Measurements from ENCODE around the gene EEF1AKMT4. TPM values are rescaled to one million over a fixed set of nuclear protein-coding genes. Genes with fewer than 3 reads are reported as not detected.

The EEF1AKMT4 gene
- total RNA-seq, 1 donor from 2014 or later, result 7.2 TPM

- Histone ChIP-seq H3K27ac (ENCODE audit: low read depth, low read length) (no peak overlapping the region), H4K20me1 (ENCODE audit: insufficient read depth, low read length) (peaks cover 9% of the 10 kb centered on the region), H3K36me3 (ENCODE audit: insufficient read depth, low read length) (no peaks in the 10 kb centered on the region), H2AFZ (ENCODE audit: low read depth, low read length) (no peak overlapping the region), H3K9me3 (ENCODE audit: insufficient read depth, low read depth, low read length) (no peaks in the 10 kb centered on the region), H3K27me3 (ENCODE audit: insufficient read depth, low read length) (peaks cover 44% of the 10 kb centered on the region), H3K4me1 (ENCODE audit: insufficient read depth, low read length) (peaks cover 13% of the 10 kb centered on the region), H3K4me2 (ENCODE audit: low read length) (no peak overlapping the region), H3K9ac (ENCODE audit: low read length) (no peak overlapping the region), H3K79me2 (ENCODE audit: insufficient read depth, low read length) (no peaks in the 10 kb centered on the region), H3K4me3 (ENCODE audit: insufficient read depth, low read depth, low read length) (no peak overlapping the region)
- H3K4me3 Mint-ChIP-seq (ENCODE audit: unreplicated experiment), result peak overlapping the region; percentile 23
- DNase-seq (ENCODE audit: low read depth), result no peak
- TF ChIP-seq CTCF (IDR thresholded peaks at IDR 0.05; ENCODE audit: insufficient read depth, low read depth, low read length), result peak; percentile 43
- no peak for TF ChIP-seq EZH2 (IDR thresholded peaks at IDR 0.05; ENCODE audit: insufficient read depth, low read length)
- H3K4me1 Mint-ChIP-seq (ENCODE audit: low read depth, unreplicated experiment), result peaks cover 7% of the 10 kb centered on the region
- peaks cover 56% of the 10 kb centered on the region for H3K27me3 Mint-ChIP-seq (ENCODE audit: low read depth, unreplicated experiment)
- no peak for FAIRE-seq
- no peaks in the 10 kb centered on the region for H3K36me3 Mint-ChIP-seq (ENCODE audit: low read depth, unreplicated experiment)
- H3K27ac Mint-ChIP-seq (ENCODE audit: unreplicated experiment), result no peak overlapping the region
- no peaks in the 10 kb centered on the region for H3K9me3 Mint-ChIP-seq (ENCODE audit: unreplicated experiment)
Observed at GRCh38 chr3:184227481-184227935, 22.0 kb upstream of the EEF1AKMT4 start.

GRCh38 chr3:184228376-184229137 lies 20.9 kb upstream of the EEF1AKMT4 start:
- H3K9ac ChIP-seq (ENCODE audit: low read length), result no peak overlapping the region
- no peaks in the 10 kb centered on the region for H3K79me2 ChIP-seq (ENCODE audit: insufficient read depth, low read length)
- peaks cover 47% of the 10 kb centered on the region for H3K27me3 ChIP-seq (ENCODE audit: insufficient read depth, low read length)
- TF ChIP-seq EZH2 (IDR thresholded peaks at IDR 0.05; ENCODE audit: insufficient read depth, low read length) (no peak), CTCF (IDR thresholded peaks at IDR 0.05; ENCODE audit: insufficient read depth, low read depth, low read length) (no peak)
- Mint-ChIP-seq H3K9me3 (ENCODE audit: unreplicated experiment) (no peaks in the 10 kb centered on the region), H3K4me3 (ENCODE audit: unreplicated experiment) (peak overlapping the region; percentile 20), H3K4me1 (ENCODE audit: low read depth, unreplicated experiment) (peaks cover 7% of the 10 kb centered on the region), H3K27ac (ENCODE audit: unreplicated experiment) (no peak overlapping the region), H3K27me3 (ENCODE audit: low read depth, unreplicated experiment) (peaks cover 61% of the 10 kb centered on the region), H3K36me3 (ENCODE audit: low read depth, unreplicated experiment) (no peaks in the 10 kb centered on the region)
- peak overlapping the region; percentile 83 for H3K4me2 ChIP-seq (ENCODE audit: low read length)
- peaks cover 13% of the 10 kb centered on the region for H3K4me1 ChIP-seq (ENCODE audit: insufficient read depth, low read length)
- DNase-seq (ENCODE audit: low read depth), result no peak
- no peak overlapping the region for H3K4me3 ChIP-seq (ENCODE audit: insufficient read depth, low read depth, low read length)
- FAIRE-seq, result no peak
- H3K27ac ChIP-seq (ENCODE audit: low read depth, low read length), result no peak overlapping the region
- H4K20me1 ChIP-seq (ENCODE audit: insufficient read depth, low read length), result peaks cover 9% of the 10 kb centered on the region
- H2AFZ ChIP-seq (ENCODE audit: low read depth, low read length), result no peak overlapping the region
- no peaks in the 10 kb centered on the region for H3K9me3 ChIP-seq (ENCODE audit: insufficient read depth, low read depth, low read length)
- H3K36me3 ChIP-seq (ENCODE audit: insufficient read depth, low read length), result no peaks in the 10 kb centered on the region

Measured in astrocyte (in vitro differentiated cells and primary cell).